Left ventricle myocardium inferior (tissue), 1 donor: ENCODE results near the gene NMNAT2. TPM values are rescaled to one million over a fixed set of nuclear protein-coding genes. Genes with fewer than 3 reads are reported as not detected.
A peak's percentile ranks its signal among the peaks of the same experiment; 100 is the strongest.

Experiments
- DNase-seq: peaks from one replicate; pipeline ENCODE4 v3.0.0-alpha.2; 2020
- H3K27ac ChIP-seq: fragments of 200-600 bp; replicated peaks from 2 replicates; pipeline ENCODE4 v1.8.0; 2021
- H3K27me3 ChIP-seq: fragments of 200-600 bp; 2 replicates; pipeline ENCODE4 v1.8.0; 2021; ENCODE audit warnings: low read depth
- H3K36me3 ChIP-seq: fragments of 200-600 bp; 2 replicates; pipeline ENCODE4 v1.8.0; 2021
- H3K4me1 ChIP-seq: fragments of 200-600 bp; 2 replicates; pipeline ENCODE4 v1.8.0; 2021
- H3K4me3 ChIP-seq: fragments of 200-600 bp; 2 replicates; pipeline ENCODE4 v1.8.0; 2021; ENCODE audit warnings: mild to moderate bottlenecking, moderate library complexity
- H3K9me3 ChIP-seq: fragments of 200-600 bp; replicated peaks from 2 replicates; pipeline ENCODE4 v1.8.0; 2021
- CTCF ChIP-seq: fragments of 200-600 bp; IDR thresholded peaks from 2 replicates; pipeline ENCODE4 v1.8.0; 2021; ENCODE audit warnings: antibody characterized with exemption, mild to moderate bottlenecking, borderline replicate concordance
- intact Hi-C: fragments of 100-400 bp; cut with micrococcal nuclease; formaldehyde crosslinking; loops from one replicate; pipeline ENCODE4 v1.11.0; 2022
- total RNA-seq: library from RNA; stranded (reverse); fragmentation: NEBNext Ultra II Directional; extraction: Animal tissue kit (Norgen Biotek cat#: 25700); gene quantifications from one replicate; pipeline ENCODE4 v1.2.1, GENCODE V29; 2021
- donor health status: DM: no; HTN: yes; CAD: no; lungs with severe emphysema.

NMNAT2 gene
- total RNA-seq, 1 donor from 2014 or later = 3.4 TPM

GRCh38 chr1:183304440-183305107 is 113.6 kb downstream of the NMNAT2 start:
- H3K4me3 ChIP-seq = no peak overlapping the region
- no peak for DNase-seq

GRCh38 chr1:183303901-183304300 is 114.3 kb downstream of the NMNAT2 start:
- Histone ChIP-seq H3K4me1 (peaks cover 74% of the 10 kb centered on the region), H3K27me3 (no peaks in the 10 kb centered on the region), H3K4me3 (no peak overlapping the region), H3K27ac (peak overlapping the region; percentile 73), H3K36me3 (no peaks in the 10 kb centered on the region), H3K9me3 (no peaks in the 10 kb centered on the region)
- TF ChIP-seq CTCF = no peak
- intact Hi-C loops = no loop called here
- no peak for DNase-seq

More at GRCh38 chr1:183304440-183305107, 113.6 kb downstream of the NMNAT2 start:
- no peaks in the 10 kb centered on the region for H3K27me3 ChIP-seq
- TF ChIP-seq CTCF = no peak
- intact Hi-C loops = no loop called here
- peaks cover 76% of the 10 kb centered on the region for H3K4me1 ChIP-seq
- no peaks in the 10 kb centered on the region for H3K9me3 ChIP-seq
- H3K36me3 ChIP-seq = no peaks in the 10 kb centered on the region
- H3K27ac ChIP-seq = peak overlapping the region; percentile 73

GRCh38 chr1:183303323-183303645 is 114.9 kb downstream of the NMNAT2 start:
- DNase-seq = no peak
- no peak for TF ChIP-seq CTCF
- Histone ChIP-seq H3K4me1 (peaks cover 74% of the 10 kb centered on the region), H3K27ac (peak overlapping the region; percentile 73), H3K4me3 (no peak overlapping the region), H3K36me3 (no peaks in the 10 kb centered on the region), H3K27me3 (no peaks in the 10 kb centered on the region), H3K9me3 (no peaks in the 10 kb centered on the region)
- intact Hi-C loops = no loop called here

- peaks cover 72% of the 10 kb centered on the region for H3K4me1 ChIP-seq
- no peak overlapping the region for H3K4me3 ChIP-seq
- H3K9me3 ChIP-seq = no peaks in the 10 kb centered on the region
- TF ChIP-seq CTCF = no peak
- no peaks in the 10 kb centered on the region for H3K27me3 ChIP-seq
- H3K27ac ChIP-seq = peak overlapping the region; percentile 73
- no peak for DNase-seq
- intact Hi-C loops = no loop called here
- no peaks in the 10 kb centered on the region for H3K36me3 ChIP-seq
Observed at GRCh38 chr1:183302452-183303322, 115.5 kb downstream of the NMNAT2 start.

GRCh38 chr1:183301239-183301638 is 116.9 kb downstream of the NMNAT2 start:
- Histone ChIP-seq H3K36me3 (no peaks in the 10 kb centered on the region), H3K4me1 (peaks cover 58% of the 10 kb centered on the region), H3K9me3 (no peaks in the 10 kb centered on the region), H3K27me3 (no peaks in the 10 kb centered on the region), H3K4me3 (no peak overlapping the region), H3K27ac (peak overlapping the region; percentile 73)
- intact Hi-C loops = no loop called here
- no peak for DNase-seq
- no peak for TF ChIP-seq CTCF
